Endothelial cell of umbilical vein (primary cell): ENCODE measurements around the gene SEMA7A. TPM values are rescaled to one million over a fixed set of nuclear protein-coding genes. Genes with fewer than 3 reads are reported as not detected.
A peak's percentile ranks its signal among the peaks of the same experiment; 100 is the strongest.

Source experiments
- BruUV-seq: library from RNA; stranded (reverse); fragments of 400-500 nt; replicated peaks from 2 replicates; lab custom pipeline; 2021; lab: Mats Ljungman, UMichigan
- CTCF ChIA-PET: fragments of 300-600, 350-600 bp; sonication (Branson Sonifier 250); formaldehyde crosslinking; loops from one replicate; lab custom pipeline; 2021; ENCODE audit warnings: antibody characterized with exemption, inconsistent platforms; lab: Charles Lee
- POLR2A ChIA-PET: fragments of 300-600, 350-600 bp; sonication (Branson Sonifier 250); formaldehyde crosslinking; loops from one replicate; lab custom pipeline; 2021; ENCODE audit warnings: antibody characterized with exemption, inconsistent platforms; lab: Charles Lee
- DNase-seq: peaks from one replicate; pipeline ENCODE4 v3.0.0-alpha.2; 2011; ENCODE audit warnings: low read depth, low spot score
- FAIRE-seq: peaks from 2 replicates; lab custom pipeline; 2011; peaks lifted over from hg19 to GRCh38; lab: Jason Lieb, UNC
- H2AFZ ChIP-seq: 2 replicates; pipeline ENCODE4 v1.6.0; 2012; ENCODE audit warnings: low read depth, low read length, control low read depth, inconsistent platforms
- H3K27ac ChIP-seq: 2 replicates; pipeline ENCODE4 v1.5.1; 2011; ENCODE audit warnings: low read depth, mild to moderate bottlenecking, control low read depth, low read length, moderate library complexity; ENCODE audit not compliant: insufficient read depth
- H3K27me3 ChIP-seq, 2 experiments: 2 replicates each; pipeline versions ENCODE4 v1.6.0 to v1.6.1; 2011; ENCODE audit warnings: low read length in 2 of 2, mixed read lengths in 1 of 2; ENCODE audit not compliant: control insufficient read depth in 2 of 2, insufficient read depth in 2 of 2
- H3K36me3 ChIP-seq, 2 experiments: 2 replicates in 1 of 2; 3 replicates in 1 of 2; pipeline ENCODE4 v1.5.1; 2011; ENCODE audit warnings: low read length in 2 of 2, mild to moderate bottlenecking in 1 of 2, moderate library complexity in 1 of 2; ENCODE audit not compliant: control insufficient read depth in 2 of 2, insufficient read depth in 2 of 2; ENCODE audit errors: extremely low read depth in 1 of 2
- H3K4me1 ChIP-seq: 3 replicates; pipeline ENCODE4 v1.5.1; 2011; ENCODE audit warnings: mild to moderate bottlenecking, low read length; ENCODE audit not compliant: control insufficient read depth, insufficient read depth; ENCODE audit errors: extremely low read depth
- H3K4me2 ChIP-seq: 2 replicates; pipeline ENCODE4 v1.6.1; 2011; ENCODE audit warnings: low read length, control low read depth, mixed read lengths; ENCODE audit not compliant: insufficient read depth
- H3K4me3 ChIP-seq, 3 experiments: fragments of 200-600 bp in 1 of 3; sonication (generic), shearing (Covaris generic) in 1 of 3; replicated peaks in 1 of 3; 2 replicates each; pipeline ENCODE4 v1.5.1; 2011 to 2016; ENCODE audit warnings: control low read depth in 3 of 3, low read length in 3 of 3, mild to moderate bottlenecking in 2 of 3, inconsistent platforms in 1 of 3, low read depth in 1 of 3, moderate library complexity in 1 of 3; ENCODE audit not compliant: insufficient read depth in 1 of 3
- H3K79me2 ChIP-seq: 2 replicates; pipeline ENCODE4 v1.6.0; 2012; ENCODE audit warnings: low read length, inconsistent platforms; ENCODE audit not compliant: control insufficient read depth, insufficient read depth
- H3K9ac ChIP-seq: replicated peaks from 2 replicates; pipeline ENCODE3; 2011; ENCODE audit warnings: low read length, control low read depth; ENCODE audit not compliant: insufficient read depth; ENCODE audit errors: extremely low read depth
- H3K9me1 ChIP-seq: replicated peaks from 3 replicates; pipeline ENCODE4 v1.6.0; 2011; ENCODE audit warnings: mild to moderate bottlenecking, low read length; ENCODE audit not compliant: control insufficient read depth, insufficient read depth; ENCODE audit errors: extremely low read depth
- H3K9me3 ChIP-seq: replicated peaks from 2 replicates; pipeline ENCODE4 v1.5.1; 2012; ENCODE audit warnings: low read length, inconsistent platforms; ENCODE audit not compliant: control insufficient read depth, insufficient read depth
- H4K20me1 ChIP-seq: replicated peaks from 2 replicates; pipeline ENCODE3; 2011; ENCODE audit warnings: mild to moderate bottlenecking, low read length; ENCODE audit not compliant: control insufficient read depth, insufficient read depth; ENCODE audit errors: extremely low read depth
- CTCF ChIP-seq, 2 donors: IDR thresholded peaks; 1 replicate in 1 of 2; 2 replicates in 1 of 2; pipeline ENCODE4 v1.5.1; 2011; ENCODE audit warnings: low read length in 2 of 2, mild to moderate bottlenecking in 2 of 2, moderate library complexity in 2 of 2, control low read depth in 1 of 2, inconsistent platforms in 1 of 2, low read depth in 1 of 2; ENCODE audit not compliant: insufficient read depth in 1 of 2; ENCODE audit errors: extremely low read depth in 1 of 2
- FOS ChIP-seq: IDR thresholded peaks from 2 replicates; pipeline ENCODE4 v1.6.1; 2011; ENCODE audit warnings: mild to moderate bottlenecking, low read length, moderate library complexity, borderline replicate concordance; ENCODE audit not compliant: insufficient read depth
- MAX ChIP-seq: IDR thresholded peaks from 2 replicates; pipeline ENCODE4 v1.6.1; 2011; ENCODE audit not compliant: insufficient read depth, insufficient read length
- dilution Hi-C: fragments of 300-500 bp; cut with MboI; formaldehyde crosslinking; loops from one replicate; pipeline ENCODE4 v1.15.0; 2019; ENCODE audit warnings: low sequenced_read_pairs; ENCODE audit not compliant: extremely low pct_ligation_motif_present
- intact Hi-C: fragments of 100-400 bp; cut with micrococcal nuclease; formaldehyde crosslinking; loops from one replicate; pipeline ENCODE4 v1.10.0; 2022
- polyA plus RNA-seq, 4 experiments: library from polyadenylated mRNA; depleted of rRNA in 3 of 4; stranded (reverse) in 3 of 4; unstranded in 1 of 4; fragments of >200 nt; gene quantifications; 2 replicates each; pipeline versions ENCODE4 v1.2.1 to v1.2.3, GENCODE V29; 2011 to 2012; ENCODE audit warnings: missing spikeins in 1 of 4
- total RNA-seq: library from RNA; stranded (reverse); gene quantifications from 2 replicates; pipeline ENCODE4 v1.2.3, GENCODE V29; 2021

Gene SEMA7A
- total and polyA plus RNA-seq, 2 donors (not counting 3 experiments of a cell fraction or from before 2014, with no cell fraction given) = 1.7 to 2.0 TPM

GRCh38 chr15:74373731-74374647 is 59.8 kb downstream of the SEMA7A start:
- Histone ChIP-seq H3K27me3 (peaks cover 14 to 25% of the 10 kb centered on the region in 2 experiments), H3K9ac (no peak overlapping the region), H3K4me3 (peak overlapping the region; percentile 37 to 41 (median 40)), H4K20me1 (no peaks in the 10 kb centered on the region), H3K27ac (no peak overlapping the region), H2AFZ (peak overlapping the region; percentile 97), H3K9me1 (no peaks in the 10 kb centered on the region), H3K4me2 (peak overlapping the region; percentile 79), H3K79me2 (no peaks in the 10 kb centered on the region), H3K36me3 (no peaks in the 10 kb centered on the region), H3K4me1 (peaks cover 11% of the 10 kb centered on the region), H3K9me3 (no peaks in the 10 kb centered on the region)
- intact Hi-C loops (loop anchor here (1.0 kb wide), 5 partner anchors 8 to 258 kb away; no protein-coding TSS in a partner anchor), dilution Hi-C loops (no loop called here)
- peak; percentile 84 for DNase-seq
- peak; percentile 95 for FAIRE-seq
- POLR2A ChIA-PET = no interaction called here
- TF ChIP-seq MAX = peak; percentile 13
- TF ChIP-seq CTCF (IDR thresholded peaks at IDR 0.05; ENCODE audit: extremely low read depth in 1 of 2, insufficient read depth in 1 of 2, low read depth in 1 of 2, low read length in 2 of 2) = peak; percentile 79 to 84
- TF ChIP-seq FOS = no peak
- CTCF ChIA-PET = interaction anchor here (0.6 to 7.9 kb wide), 12 partner anchors 8 to 577 kb away, joined by 3 to 60 read pairs (median 6); partner anchors contain the start of gene SEMA7A
- no TSS peak for BruUV-seq
